Renal pelvis (tissue), 4 donors: ENCODE data around the gene GRIK3. TPM values are rescaled to one million over a fixed set of nuclear protein-coding genes. Genes with fewer than 3 reads are reported as not detected.

Experiments used
- DNase-seq: peaks from one replicate; pipeline ENCODE4 v3.0.0-alpha.2; 2013
- polyA plus RNA-seq, 3 donors: library from polyadenylated mRNA; unstranded; fragments of 120-200 nt; gene quantifications; one replicate each; pipeline ENCODE4 v1.2.1, GENCODE V29; 2013; ENCODE audit not compliant: insufficient read length in 3 of 3

The GRIK3 gene
- polyA plus RNA-seq, 3 donors = 3.2 to 4.0 (median 3.3) TPM

DNA sequence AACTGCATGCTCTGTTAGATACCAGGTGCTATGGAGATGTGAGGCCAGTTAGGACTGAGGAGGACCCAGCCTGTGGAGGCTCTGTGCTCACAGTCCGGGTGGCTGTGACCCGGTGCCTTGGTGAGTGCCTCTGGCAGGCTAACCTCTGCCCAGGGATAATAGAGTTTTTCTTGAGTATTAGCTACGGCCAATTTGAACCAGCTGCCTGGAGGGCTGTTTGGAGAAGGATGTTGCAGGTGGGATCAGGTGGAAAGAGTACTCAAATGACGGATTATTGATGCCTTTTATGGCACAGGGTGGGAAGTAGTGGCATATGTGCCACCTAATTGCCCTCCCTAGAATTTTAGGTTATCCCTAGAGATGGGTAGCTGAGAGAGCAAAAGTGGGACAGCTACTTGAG lies 182.7 kb downstream of the GRIK3 start:
- no peak for DNase-seq

DNA sequence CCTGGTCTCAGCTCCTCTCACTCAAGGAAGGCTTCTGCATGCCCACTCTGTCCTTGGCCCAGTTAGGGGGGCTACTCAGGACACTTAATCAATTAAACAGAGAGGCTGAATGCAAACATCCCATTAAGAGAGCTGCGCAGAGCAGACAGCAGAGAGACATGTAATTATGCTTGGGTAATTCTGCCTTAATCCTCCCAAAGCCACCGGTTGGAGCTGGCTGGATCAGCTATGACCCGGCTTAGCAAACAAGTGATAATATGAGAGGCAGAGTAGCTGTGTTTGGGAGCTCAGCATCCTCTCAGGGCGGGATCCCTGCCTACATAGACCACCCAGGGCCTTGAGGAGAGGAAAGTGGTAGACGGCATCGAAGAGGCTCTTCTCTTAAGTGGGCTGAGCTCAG lies 183.2 kb downstream of the GRIK3 start:
- DNase-seq = no peak

DNA sequence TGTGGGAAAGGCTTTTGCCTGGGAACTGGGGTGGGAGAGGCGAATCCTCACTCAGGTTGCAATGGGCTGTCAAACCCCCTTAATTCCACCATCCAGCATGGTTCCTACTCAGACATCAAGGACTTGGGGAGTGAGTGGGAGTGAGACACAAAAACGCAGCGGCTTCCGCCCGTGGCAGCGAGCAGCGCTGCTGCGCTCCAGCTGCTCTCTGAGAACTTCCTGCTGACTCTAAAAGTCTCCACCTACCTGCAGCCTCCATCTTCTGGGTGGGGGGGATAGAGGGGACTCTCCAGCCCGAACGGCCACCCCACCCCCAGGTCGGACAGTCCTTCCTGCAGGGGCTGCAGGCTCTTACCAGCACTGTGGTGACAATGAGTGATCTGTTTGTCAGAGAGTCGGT lies 184.4 kb downstream of the GRIK3 start:
- DNase-seq = peak; percentile 19

GRCh38 chr1:36847761-36848160 lies 186.6 kb downstream of the GRIK3 start:
- no peak for DNase-seq

DNA sequence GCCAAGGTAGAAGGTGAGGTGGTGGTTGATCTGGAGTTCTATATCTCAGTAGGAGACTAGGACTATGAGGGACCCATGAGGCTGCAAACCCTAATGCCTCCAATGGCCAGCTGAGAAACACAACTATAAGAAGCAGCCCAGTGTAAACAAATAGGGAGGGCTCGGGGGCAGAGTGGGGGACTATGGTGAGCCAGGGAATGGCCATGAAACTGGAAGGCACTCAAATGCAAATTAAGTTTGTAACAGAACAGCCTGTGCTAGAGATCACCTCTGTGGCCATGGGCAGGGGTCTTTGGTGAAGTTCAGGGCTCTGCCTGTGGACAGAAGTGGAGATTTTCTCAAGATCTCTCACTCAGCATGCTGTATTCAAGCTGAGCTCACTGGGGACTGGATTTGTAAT lies 187.1 kb downstream of the GRIK3 start:
- DNase-seq = no peak

DNA sequence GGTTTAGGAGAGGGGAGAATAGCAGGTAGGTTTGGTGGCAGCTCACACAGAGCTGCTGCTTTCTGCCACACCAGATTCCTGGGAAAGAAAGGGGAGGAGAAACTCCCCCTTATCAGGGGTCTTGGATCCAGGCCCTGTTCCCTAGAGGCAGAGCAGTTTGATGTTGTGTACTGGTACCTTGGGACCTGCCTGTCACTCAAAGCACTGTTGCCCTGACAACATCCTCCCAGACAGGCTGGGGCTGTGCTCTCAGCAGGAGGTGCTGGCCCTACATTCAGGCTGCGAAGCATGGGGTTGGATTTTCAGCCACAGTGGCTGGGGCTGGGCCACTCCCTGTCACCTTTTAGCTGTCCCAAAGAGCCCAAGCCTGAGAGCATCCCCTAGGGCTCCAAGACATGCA lies 188.0 kb downstream of the GRIK3 start:
- DNase-seq = no peak

DNA sequence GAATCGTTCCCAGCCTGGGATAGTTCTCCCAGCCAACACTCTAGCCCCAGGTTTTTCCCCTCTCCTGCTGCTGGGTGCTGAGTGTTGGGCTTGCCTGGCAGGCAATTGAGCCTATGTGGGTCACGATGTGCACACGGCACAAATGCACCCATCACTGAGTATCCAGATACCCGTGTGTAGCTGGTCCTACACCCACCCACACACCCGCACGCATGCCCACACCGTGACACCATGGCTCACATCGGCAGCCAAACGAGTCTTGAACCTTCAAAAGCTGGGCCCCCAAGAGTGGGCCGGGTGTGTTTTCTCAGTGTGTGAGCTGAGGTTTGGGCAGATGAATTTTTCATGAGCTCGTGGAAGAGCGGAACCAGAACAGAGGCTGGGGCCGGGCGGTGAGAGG lies 188.5 kb downstream of the GRIK3 start:
- DNase-seq = no peak

- DNase-seq = no peak
Measured at GRCh38 chr1:36844917-36845316, 189.4 kb downstream of the GRIK3 start.

- DNase-seq = no peak
Measured at GRCh38 chr1:36843906-36844610, 190.3 kb downstream of the GRIK3 start.

- DNase-seq = no peak
Measured at GRCh38 chr1:36843027-36843426, 191.3 kb downstream of the GRIK3 start.

GRCh38 chr1:36842448-36842847 lies 191.9 kb downstream of the GRIK3 start:
- no peak for DNase-seq

- no peak for DNase-seq
Measured at GRCh38 chr1:36839485-36839884, 194.8 kb downstream of the GRIK3 start.

GRCh38 chr1:36838888-36839287 lies 195.4 kb downstream of the GRIK3 start:
- DNase-seq = no peak

DNA sequence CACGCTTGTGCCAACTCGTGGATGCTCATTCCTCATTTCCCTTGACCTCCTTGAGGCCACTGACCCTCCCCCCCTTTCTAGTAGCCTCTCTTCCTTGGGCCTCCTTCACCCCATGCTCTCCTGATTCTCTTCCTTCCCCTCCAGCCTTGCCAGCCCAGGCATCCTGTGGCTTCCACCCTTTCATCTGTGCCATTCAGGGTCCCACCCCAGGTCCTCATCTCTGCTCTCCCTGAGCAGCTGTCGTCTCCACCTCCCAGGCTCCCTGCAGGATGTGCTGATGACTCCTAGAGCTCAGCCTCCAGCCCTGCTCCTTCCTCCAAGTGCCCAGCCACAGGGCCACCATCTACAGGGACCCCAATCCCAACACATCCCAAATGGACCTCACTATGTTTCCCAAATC lies 197.4 kb downstream of the GRIK3 start:
- DNase-seq = no peak

DNA sequence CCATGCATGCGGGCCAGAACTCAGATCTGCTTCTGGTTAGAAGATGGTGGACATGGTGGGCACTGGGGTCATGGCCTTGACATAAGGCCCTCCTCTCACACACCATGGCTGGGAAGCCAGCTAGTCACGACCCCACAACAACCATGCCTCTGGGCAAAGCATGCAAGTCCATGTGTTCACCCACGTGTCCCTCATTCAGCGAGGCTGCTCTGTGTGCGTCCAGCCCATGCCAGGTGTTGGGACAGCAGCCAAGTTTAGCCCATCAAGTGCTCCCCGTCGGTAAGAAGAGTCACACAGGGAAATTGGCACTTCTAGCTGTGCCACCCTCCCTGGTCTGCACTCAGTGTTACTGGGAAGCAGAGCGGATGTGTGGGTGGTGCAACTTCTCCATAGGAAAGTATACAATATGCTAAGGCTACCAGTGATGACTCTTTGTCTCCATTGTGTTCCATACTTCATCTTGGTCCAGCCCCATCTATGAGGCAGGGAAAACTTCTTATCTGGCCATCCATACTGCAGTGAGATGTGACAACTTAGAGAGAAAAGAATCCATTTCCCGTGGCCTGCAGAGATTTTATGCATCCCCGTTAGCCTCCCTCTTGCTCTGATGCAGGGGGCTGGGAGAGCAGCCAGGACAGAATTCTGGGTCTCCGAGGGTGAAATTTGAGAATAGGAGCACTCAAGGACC lies 198.0 kb downstream of the GRIK3 start:
- DNase-seq = no peak

DNA sequence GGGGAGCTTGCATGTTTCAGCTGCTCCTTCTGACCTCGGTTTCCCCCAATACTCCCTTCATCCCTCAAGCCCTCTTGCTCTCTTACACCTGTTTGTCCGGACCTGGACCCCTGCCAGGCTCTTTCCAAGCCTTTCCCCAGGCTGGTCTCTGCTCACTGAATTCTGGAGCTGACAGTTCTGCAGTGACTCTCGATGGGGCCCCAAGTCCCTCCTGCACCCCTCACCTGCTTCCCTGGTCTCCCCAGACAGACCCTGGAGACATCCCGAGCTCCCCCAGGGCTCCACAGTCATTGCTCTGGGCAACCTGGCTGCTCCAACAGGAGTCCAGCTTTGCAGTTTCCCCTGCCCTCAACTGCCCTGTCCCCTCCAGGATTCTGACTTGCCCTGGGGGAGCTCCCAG lies 198.6 kb downstream of the GRIK3 start:
- no peak for DNase-seq

DNA sequence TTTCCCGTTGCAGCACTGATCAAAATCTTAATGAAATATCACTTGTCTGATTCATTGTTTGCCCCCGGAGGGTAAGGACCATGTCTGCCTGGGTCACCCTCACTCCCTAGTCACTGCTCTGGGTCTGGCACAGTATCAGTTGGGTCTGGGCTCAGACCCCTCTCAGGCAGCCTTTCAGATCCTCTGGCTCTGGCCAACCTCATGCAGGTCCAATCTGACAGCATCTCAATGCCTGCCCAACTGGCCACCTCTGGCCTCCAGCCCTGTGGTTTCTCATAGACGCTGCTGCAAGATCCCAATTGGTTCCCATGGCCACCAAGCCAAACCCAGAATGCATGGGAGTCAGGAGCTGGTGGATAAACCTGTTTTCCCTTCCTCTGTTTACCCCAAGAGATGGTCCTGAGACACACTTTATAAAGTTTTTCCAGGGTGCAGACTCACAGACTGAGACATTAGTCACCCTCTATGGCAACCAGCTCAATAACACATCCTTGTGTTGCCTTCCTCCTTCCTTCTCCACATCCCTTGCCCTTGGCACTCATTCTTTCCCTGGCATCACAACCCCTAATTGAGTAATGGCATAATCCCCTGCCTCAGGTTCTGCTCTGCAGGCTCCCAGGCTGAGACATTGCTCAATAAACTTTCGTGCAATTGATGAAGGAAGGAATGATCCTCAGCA lies 199.2 kb downstream of the GRIK3 start:
- no peak for DNase-seq

DNA sequence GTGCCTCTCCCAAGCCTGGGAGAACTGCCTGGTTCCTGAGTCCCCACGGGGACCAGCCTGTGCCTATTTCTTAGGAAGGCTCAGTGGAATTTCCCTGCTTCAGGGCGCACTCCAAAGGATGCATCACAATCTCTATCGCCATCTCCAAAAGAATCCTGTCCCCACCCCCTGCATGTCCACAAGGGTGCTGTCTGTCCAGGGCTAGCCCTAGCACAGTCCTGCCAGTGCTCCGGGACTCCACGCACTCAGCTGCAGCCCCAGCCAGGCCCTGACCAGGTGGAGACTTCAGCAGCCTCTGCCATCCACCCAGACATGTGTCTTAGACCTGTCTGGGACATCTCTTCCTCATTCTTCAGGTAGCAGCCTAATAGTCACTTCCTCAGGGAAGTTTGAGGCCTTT lies 199.7 kb downstream of the GRIK3 start:
- no peak for DNase-seq

GRCh38 chr1:36831186-36831810 lies 203.0 kb downstream of the GRIK3 start:
- DNase-seq = no peak

- DNase-seq = no peak
Measured at GRCh38 chr1:36829961-36830360, 204.4 kb downstream of the GRIK3 start.

- no peak for DNase-seq
Measured at GRCh38 chr1:36829066-36829465, 205.2 kb downstream of the GRIK3 start.

DNA sequence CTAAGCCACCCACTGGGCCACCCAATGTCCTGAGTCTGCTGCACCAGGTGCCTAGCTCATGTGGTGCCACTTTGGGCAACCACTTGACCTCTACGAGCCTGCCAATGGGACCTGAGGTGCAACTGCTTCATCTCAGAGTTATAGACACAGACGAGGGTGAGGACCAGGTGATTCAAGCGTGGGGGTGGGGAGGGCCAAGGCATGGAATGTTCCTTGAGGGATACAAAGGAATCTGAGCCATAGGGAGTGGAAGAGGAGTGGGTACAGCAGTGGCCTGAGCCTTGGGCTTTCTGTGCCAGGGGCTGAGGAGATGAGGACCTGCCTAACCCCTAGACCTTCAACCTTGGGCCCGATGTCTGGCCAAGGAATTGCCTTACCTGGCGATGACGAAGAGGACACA lies 209.1 kb downstream of the GRIK3 start:
- no peak for DNase-seq

DNA sequence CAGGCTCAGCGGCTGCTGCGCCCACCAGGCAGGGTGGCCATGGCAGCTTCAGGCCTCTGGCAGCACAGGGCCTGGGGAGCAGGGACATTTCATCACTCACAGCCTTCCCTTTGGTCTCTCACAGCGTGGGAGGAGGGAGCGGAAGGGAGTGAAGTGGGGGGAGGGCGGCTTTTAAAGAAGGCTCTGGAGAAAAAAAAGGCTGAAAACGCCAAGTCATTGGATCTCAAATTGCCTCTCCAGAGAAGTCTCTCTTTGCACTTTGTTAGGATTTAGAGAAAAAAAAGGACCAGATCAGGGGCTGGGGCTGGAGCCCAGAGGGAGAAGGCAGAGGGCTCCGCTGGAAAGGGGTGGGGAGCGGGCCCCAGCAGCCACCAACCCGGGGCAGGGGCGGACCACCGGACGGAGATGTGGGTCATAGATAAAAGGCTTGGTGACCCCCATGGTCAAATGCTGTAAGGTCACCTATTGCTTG lies 209.9 kb downstream of the GRIK3 start:
- DNase-seq = peak; percentile 64
